Activated CD4-positive, alpha-beta T cell treated with anti-CD3 and anti-CD28 coated beads for 36 hours (primary cell): ENCODE data around the gene DDX42. TPM values are rescaled to one million over a fixed set of nuclear protein-coding genes. Genes with fewer than 3 reads are reported as not detected.
"Not testable (repeated sequence)": the region's sequence is repeated elsewhere in the genome, so short reads cannot be mapped to it uniquely, and the experiment has no call there.

ENCODE experiments used
- ATAC-seq: fragments of 200-7000 bp; cut with Tn5 transposase; one replicate; pipeline ENCODE4 v1.10.0; 2021; ENCODE audit warnings: mild to moderate bottlenecking, moderate library complexity
- CTCF ChIA-PET: fragments of 350-600 bp; sonication (Branson Sonifier 250); formaldehyde crosslinking; loops from one replicate; lab custom pipeline; 2021; ENCODE audit warnings: antibody characterized with exemption; lab: Charles Lee
- POLR2A ChIA-PET: fragments of 350-600 bp; sonication (Branson Sonifier 250); formaldehyde crosslinking; loops from one replicate; lab custom pipeline; 2021; ENCODE audit warnings: antibody characterized with exemption, inconsistent platforms; lab: Charles Lee
- DNase-seq: peaks from one replicate; pipeline ENCODE4 v3.0.0-alpha.2; 2020
- H3K27ac Mint-ChIP-seq: one replicate; pipeline ENCODE4 v1.8.0; 2021; ENCODE audit warnings: mixed read lengths
- H3K27me3 Mint-ChIP-seq: one replicate; pipeline ENCODE4 v1.8.0; 2021; ENCODE audit warnings: mixed read lengths
- H3K36me3 Mint-ChIP-seq: one replicate; pipeline ENCODE4 v1.8.0; 2021; ENCODE audit warnings: low read depth, mixed read lengths
- H3K4me1 Mint-ChIP-seq: one replicate; pipeline ENCODE4 v1.8.0; 2021; ENCODE audit warnings: mixed read lengths
- H3K4me3 Mint-ChIP-seq: one replicate; pipeline ENCODE4 v1.8.0; 2021; ENCODE audit warnings: mild to moderate bottlenecking, moderate library complexity, mixed read lengths
- H3K9me3 Mint-ChIP-seq: one replicate; pipeline ENCODE4 v1.8.0; 2021; ENCODE audit warnings: low read depth, mixed read lengths
- intact Hi-C, 2 experiments: fragments of 100-400 bp; cut with DNase I in 1 of 2; cut with micrococcal nuclease in 1 of 2; formaldehyde crosslinking; loops; one replicate each; pipeline versions ENCODE4 v1.14.2 to v1.15.1; 2022 to 2024; cut with DNase I, micrococcal nuclease
- total RNA-seq, 2 experiments: library from RNA; stranded (reverse); gene quantifications; one replicate each; pipeline ENCODE4 v1.2.3, GENCODE V29; 2021

The DDX42 gene
- total RNA-seq, 2 experiments from 2014 or later, result 109 to 173 TPM

GRCh38 chr17:63837962-63838600 is 64.1 kb downstream of the DDX42 start:
- CTCF ChIA-PET, result interaction anchor here (1.3 to 1.9 kb wide), 4 partner anchors 10 to 92 kb away, joined by 3 to 6 read pairs (median 4); partner anchors contain the start of gene DDX42

GRCh38 chr17:63838631-63839171 is 64.7 kb downstream of the DDX42 start:
- H3K4me3 Mint-ChIP-seq, result peak overlapping the region; percentile 47
- no peaks in the 10 kb centered on the region for H3K27me3 Mint-ChIP-seq
- POLR2A ChIA-PET, result interaction anchor here (0.6 to 0.7 kb wide), 2 partner anchors 10 to 11 kb away, joined by 3 to 4 read pairs; no protein-coding TSS in a partner anchor
- intact Hi-C loops, result loop anchor here in 1 of 2 experiments (10.0 kb wide), 1 partner anchor 284 kb away; the partner anchor contains the start of gene DCAF7
- DNase-seq (no peak), ATAC-seq (no peak)
- H3K27ac Mint-ChIP-seq, result peak overlapping the region; percentile 72
- H3K4me1 Mint-ChIP-seq, result peaks cover 33% of the 10 kb centered on the region
- CTCF ChIA-PET, result interaction anchor here (1.3 to 2.2 kb wide), 5 partner anchors 11 to 93 kb away, joined by 3 to 6 read pairs (median 5); partner anchors contain the start of gene DDX42
- no peaks in the 10 kb centered on the region for H3K9me3 Mint-ChIP-seq
- peaks cover 36% of the 10 kb centered on the region for H3K36me3 Mint-ChIP-seq

More at GRCh38 chr17:63837962-63838600, 64.1 kb downstream of the DDX42 start:
- DNase-seq (no peak), ATAC-seq (no peak)
- H3K4me1 Mint-ChIP-seq, result peaks cover 31% of the 10 kb centered on the region
- no peak overlapping the region for H3K4me3 Mint-ChIP-seq
- intact Hi-C loops, result loop anchor here in 1 of 2 experiments (10.0 kb wide), 1 partner anchor 283 kb away; the partner anchor contains the start of gene DCAF7
- peaks cover 41% of the 10 kb centered on the region for H3K36me3 Mint-ChIP-seq
- POLR2A ChIA-PET, result no interaction called here
- H3K27me3 Mint-ChIP-seq, result no peaks in the 10 kb centered on the region
- H3K9me3 Mint-ChIP-seq, result no peaks in the 10 kb centered on the region
- no peak overlapping the region for H3K27ac Mint-ChIP-seq

DNA sequence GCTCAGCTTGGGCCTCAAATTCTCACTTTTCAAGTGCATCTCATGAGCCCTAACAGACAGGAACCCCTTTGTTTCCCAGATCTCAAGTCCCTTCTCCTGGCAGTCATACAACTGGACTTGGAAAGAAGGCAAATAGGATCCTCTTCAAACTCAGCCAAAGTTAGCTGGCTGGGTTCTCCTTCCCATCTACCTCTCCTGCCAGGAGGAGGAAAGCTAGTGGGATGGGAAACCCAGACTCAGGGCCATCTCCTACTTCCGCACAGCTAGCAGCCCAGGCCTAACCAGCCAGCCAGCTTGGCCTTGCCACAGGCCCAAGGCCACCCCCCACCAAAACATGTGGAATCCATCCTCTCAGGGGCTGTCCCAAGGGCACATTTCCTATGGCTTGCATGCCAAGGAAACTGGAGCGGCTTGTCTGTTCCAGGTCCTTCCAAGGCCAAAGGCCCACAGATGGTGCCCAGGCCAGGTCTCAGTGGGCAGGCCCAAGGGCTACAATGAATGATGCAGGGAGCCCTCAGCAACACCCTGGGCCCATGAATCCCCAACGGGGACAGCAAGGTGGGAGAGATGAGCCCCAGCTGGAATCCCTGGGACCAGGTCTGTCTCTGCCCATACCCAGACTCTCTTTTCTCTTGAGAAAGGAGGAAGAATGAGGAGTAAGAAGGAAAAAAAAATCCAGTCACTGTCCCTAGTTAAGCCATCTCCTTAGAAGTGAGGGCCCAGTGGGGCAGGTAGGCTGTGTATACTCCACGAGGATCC is 66.8 kb downstream of the DDX42 start:
- DNase-seq (no peak), ATAC-seq (no peak)
- ChIA-PET POLR2A (interaction anchor here (0.6 to 1.5 kb wide), 4 partner anchors 9 to 306 kb away, joined by 3 to 6 read pairs (median 3); partner anchors contain the start of gene CCDC47), CTCF (interaction anchor here (0.6 to 2.2 kb wide), 6 partner anchors 8 to 149 kb away, joined by 3 to 6 read pairs (median 4); partner anchors contain the start of gene DDX42)
- Mint-ChIP-seq H3K27me3 (no peaks in the 10 kb centered on the region), H3K27ac (peak overlapping the region; percentile 97), H3K36me3 (peaks cover 23% of the 10 kb centered on the region), H3K4me3 (peak overlapping the region; percentile 98), H3K9me3 (no peaks in the 10 kb centered on the region), H3K4me1 (peaks cover 31% of the 10 kb centered on the region)
- intact Hi-C loops, result loop anchor here (5.0 kb wide), 3 partner anchors 143 to 413 kb away; partner anchors contain the start of gene CYB561 (in 1 of the 2)

- Mint-ChIP-seq H3K9me3 (no peaks in the 10 kb centered on the region), H3K4me1 (peaks cover 31% of the 10 kb centered on the region), H3K27me3 (no peaks in the 10 kb centered on the region), H3K4me3 (peak overlapping the region; percentile 98), H3K36me3 (peaks cover 18% of the 10 kb centered on the region), H3K27ac (peak overlapping the region; percentile 97)
- intact Hi-C loops, result loop anchor here (1.0 to 5.0 kb wide), 10 partner anchors 100 to 821 kb away; partner anchors contain the start of genes CYB561 (in 1 of the 2), DCAF7 (in 1 of the 2), ERN1 (in 1 of the 2) and ICAM2 (in 1 of the 2)
- ATAC-seq (no peak), DNase-seq (peak; percentile 36)
- ChIA-PET POLR2A (interaction anchor here (0.6 to 1.2 kb wide), 6 partner anchors 10 to 141 kb away, joined by 3 to 5 read pairs (median 4); partner anchors contain the start of genes CCDC47 and DDX42), CTCF (interaction anchor here (0.6 to 1.7 kb wide), 9 partner anchors 8 to 148 kb away, joined by 3 to 6 read pairs (median 3); partner anchors contain the start of gene DDX42)
These were observed 67.6 kb downstream of the DDX42 start for GRCh38 chr17:63841350-63842172.

DNA sequence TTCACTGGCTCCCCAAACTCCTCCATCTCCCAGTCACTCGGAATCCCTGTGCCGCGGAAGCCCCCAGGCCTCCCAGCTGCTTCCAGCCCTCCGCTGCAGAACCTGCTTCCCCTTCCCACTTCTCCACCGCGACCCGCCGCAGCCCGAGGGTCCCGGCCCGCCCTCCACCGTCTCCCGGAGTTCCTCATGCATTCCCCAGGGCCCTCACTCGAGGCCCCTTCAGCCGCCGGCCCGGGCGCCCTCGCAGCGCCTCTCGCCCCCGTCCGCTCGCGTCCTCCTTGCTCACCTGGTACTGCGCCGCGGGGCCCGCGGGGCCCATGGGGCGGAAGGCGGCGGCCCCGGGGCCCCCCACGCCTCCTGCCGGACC is 68.2 kb downstream of the DDX42 start:
- ChIA-PET CTCF (interaction anchor here (0.5 to 1.6 kb wide), 8 partner anchors 9 to 144 kb away, joined by 3 to 5 read pairs (median 3); no protein-coding TSS in a partner anchor), POLR2A (interaction anchor here (0.8 to 1.2 kb wide), 5 partner anchors 11 to 69 kb away, joined by 3 to 5 read pairs (median 4); partner anchors contain the start of genes CCDC47 and DDX42)
- Mint-ChIP-seq H3K4me1 (peaks cover 34% of the 10 kb centered on the region), H3K4me3 (peak overlapping the region; percentile 98), H3K27me3 (no peaks in the 10 kb centered on the region), H3K36me3 (peaks cover 12% of the 10 kb centered on the region), H3K27ac (peak overlapping the region; percentile 97), H3K9me3 (no peaks in the 10 kb centered on the region)
- DNase-seq (no peak), ATAC-seq (peak; percentile 15)
- intact Hi-C loops, result loop anchor here (1.0 to 5.0 kb wide), 10 partner anchors 101 to 821 kb away; partner anchors contain the start of genes CYB561 (in 1 of the 2), DCAF7 (in 1 of the 2), ERN1 (in 1 of the 2) and ICAM2 (in 1 of the 2)

- no peaks in the 10 kb centered on the region for H3K9me3 Mint-ChIP-seq
- peak within 1 kb of the TSS; percentile 97 for H3K27ac Mint-ChIP-seq
- intact Hi-C loops, result loop anchor here (1.0 to 5.0 kb wide), 17 partner anchors 15 to 820 kb away; partner anchors contain the start of genes CCDC47 (in 2 of the 2), ERN1 (in 2 of the 2), FTSJ3 (in 2 of the 2) and PSMC5 (in 2 of the 2)
These were observed 68.8 kb downstream of the DDX42 start, which contains the start of gene SMARCD2 for GRCh38 chr17:63842540-63843386. Gene SMARCD2, minus strand, starts transcription at chr17:63842685. Its CDS starts 11 bp downstream, at chr17:63842674.

GRCh38 chr17:63843387-63843888 is 69.5 kb downstream of the DDX42 start:
- ChIA-PET CTCF (interaction anchor here (0.5 to 3.0 kb wide), 8 partner anchors 16 to 173 kb away, joined by 3 to 10 read pairs (median 4); partner anchors contain the start of gene FTSJ3), POLR2A (interaction anchor here (0.6 to 1.8 kb wide), 4 partner anchors 10 to 70 kb away, joined by 4 to 20 read pairs (median 6); partner anchors contain the start of genes CCDC47 and DDX42)
- ATAC-seq, result peak; percentile 13
- H3K4me3 Mint-ChIP-seq, result peak overlapping the region; percentile 98
- H3K27ac Mint-ChIP-seq, result peak overlapping the region; percentile 94
- not testable (repeated sequence) for H3K9me3 Mint-ChIP-seq, H3K27me3 Mint-ChIP-seq
- intact Hi-C loops, result loop anchor here (1.0 to 5.0 kb wide), 15 partner anchors 16 to 819 kb away; partner anchors contain the start of genes CCDC47 (in 2 of the 2), ERN1 (in 2 of the 2), FTSJ3 (in 2 of the 2) and PSMC5 (in 2 of the 2)
- DNase-seq, result peak; percentile 52
- peaks cover 42% of the 10 kb centered on the region for H3K4me1 Mint-ChIP-seq
- H3K36me3 Mint-ChIP-seq, result peaks cover 16% of the 10 kb centered on the region

More at GRCh38 chr17:63842540-63843386, 68.8 kb downstream of the DDX42 start, which contains the start of gene SMARCD2:
- Mint-ChIP-seq H3K4me1 (peaks cover 35% of the 10 kb centered on the region), H3K27me3 (no peaks in the 10 kb centered on the region), H3K36me3 (peaks cover 12% of the 10 kb centered on the region), H3K4me3 (peak within 1 kb of the TSS; percentile 98)
- CTCF ChIA-PET, result interaction anchor here (0.5 to 3.0 kb wide), 10 partner anchors 10 to 174 kb away, joined by 3 to 10 read pairs (median 4); partner anchors contain the start of gene FTSJ3
- DNase-seq, result peak; percentile 100
- peak; percentile 89 for ATAC-seq
- POLR2A ChIA-PET, result interaction anchor here (1.4 to 1.8 kb wide), 3 partner anchors 11 to 69 kb away, joined by 4 to 20 read pairs (median 6); partner anchors contain the start of genes CCDC47 and DDX42

DNA sequence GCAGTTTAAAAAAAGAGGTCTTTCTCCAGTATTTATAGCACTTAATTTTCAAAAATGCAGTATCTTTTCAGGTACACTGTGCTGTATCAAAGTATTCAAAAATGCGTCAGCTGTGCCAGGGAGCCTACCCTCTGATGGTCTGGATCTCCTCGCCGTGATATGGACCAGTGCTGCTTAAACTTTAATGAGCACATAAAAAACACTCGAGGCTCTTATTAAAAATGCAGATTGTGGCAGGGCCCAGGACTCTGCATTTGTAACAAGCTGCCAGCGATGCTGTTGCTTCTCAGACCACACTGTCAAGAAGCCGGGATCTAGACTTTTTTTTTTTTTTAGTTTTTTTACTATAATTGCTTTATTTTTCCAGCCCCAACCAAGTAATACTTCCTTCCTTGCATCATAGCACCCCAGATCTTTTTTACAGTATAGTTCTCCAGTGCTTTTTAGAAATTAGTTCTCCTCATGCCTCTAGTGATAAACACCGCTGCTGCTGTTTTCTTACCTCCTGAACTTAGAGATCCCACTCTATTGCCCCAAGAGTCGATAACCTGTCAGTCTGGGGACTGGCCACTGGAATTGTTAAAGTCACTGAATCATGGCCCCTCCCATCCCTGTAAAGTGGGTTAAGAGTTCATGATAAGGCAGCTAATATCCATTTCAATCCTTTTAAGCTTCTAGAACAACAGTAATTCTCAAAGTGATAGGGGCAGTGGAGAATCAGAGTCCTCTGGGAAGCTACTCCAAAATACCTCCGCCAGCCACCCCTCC is 70.1 kb downstream of the DDX42 start:
- Mint-ChIP-seq H3K9me3 (peaks cover 4% of the 10 kb centered on the region), H3K4me3 (peak overlapping the region; percentile 98), H3K27ac (peak overlapping the region; percentile 94), H3K27me3 (no peaks in the 10 kb centered on the region), H3K36me3 (peaks cover 16% of the 10 kb centered on the region), H3K4me1 (peaks cover 41% of the 10 kb centered on the region)
- DNase-seq, result no peak
- CTCF ChIA-PET, result interaction anchor here (0.6 to 3.0 kb wide), 7 partner anchors 10 to 83 kb away, joined by 3 to 10 read pairs (median 4); partner anchors contain the start of gene FTSJ3
- intact Hi-C loops, result loop anchor here (1.0 to 5.0 kb wide), 15 partner anchors 17 to 819 kb away; partner anchors contain the start of genes CCDC47 (in 2 of the 2), ERN1 (in 2 of the 2), FTSJ3 (in 2 of the 2) and PSMC5 (in 2 of the 2)
- POLR2A ChIA-PET, result interaction anchor here (0.6 to 1.8 kb wide), 5 partner anchors 11 to 70 kb away, joined by 4 to 20 read pairs (median 5); partner anchors contain the start of genes CCDC47 and DDX42
- no peak for ATAC-seq
